ENCODE measurements around the gene CSPG4.
A peak's percentile ranks its signal among the peaks of the same experiment; 100 is the strongest.
"Not testable (repeated sequence)": the region's sequence is repeated elsewhere in the genome, so short reads cannot be mapped to it uniquely, and the experiment has no call there.

Gene CSPG4

GRCh38 chr15:75723171-75723846 lies 10.7 kb upstream of the CSPG4 start:
- no peak for TF ChIP-seq CTCF (IDR thresholded peaks at IDR 0.05; ENCODE audit: insufficient read depth, low read depth, low read length, missing control alignments)
- no peak overlapping the region for H3K4me3 ChIP-seq (ENCODE audit: low read length)
- DNase-seq (ENCODE audit: low read depth), result peak; percentile 58

GRCh38 chr15:75721923-75722870 lies 9.5 kb upstream of the CSPG4 start:
- no peak for TF ChIP-seq CTCF (IDR thresholded peaks at IDR 0.05; ENCODE audit: insufficient read depth, low read depth, low read length, missing control alignments)
- no peak for DNase-seq (ENCODE audit: low read depth)
- H3K4me3 ChIP-seq (ENCODE audit: low read length), result no peak overlapping the region

- H3K4me3 ChIP-seq (ENCODE audit: low read length), result no peak overlapping the region
- no peak for TF ChIP-seq CTCF (IDR thresholded peaks at IDR 0.05; ENCODE audit: insufficient read depth, low read depth, low read length, missing control alignments)
- no peak for DNase-seq (ENCODE audit: low read depth)
Measured at GRCh38 chr15:75721480-75721922, 8.9 kb upstream of the CSPG4 start.

- peak; percentile 90 for DNase-seq (ENCODE audit: low read depth)
Measured at GRCh38 chr15:75720787-75721479, 8.3 kb upstream of the CSPG4 start.

GRCh38 chr15:75720297-75720696 lies 7.6 kb upstream of the CSPG4 start:
- DNase-seq (ENCODE audit: low read depth), result peak; percentile 32
- H3K4me3 ChIP-seq (ENCODE audit: low read length), result no peak overlapping the region
- no peak for TF ChIP-seq CTCF (IDR thresholded peaks at IDR 0.05; ENCODE audit: insufficient read depth, low read depth, low read length, missing control alignments)

More at GRCh38 chr15:75720787-75721479, 8.3 kb upstream of the CSPG4 start:
- H3K4me3 ChIP-seq (ENCODE audit: low read length), result no peak overlapping the region
- TF ChIP-seq CTCF (IDR thresholded peaks at IDR 0.05; ENCODE audit: insufficient read depth, low read depth, low read length, missing control alignments), result peak; percentile 72

- no peak for TF ChIP-seq CTCF (IDR thresholded peaks at IDR 0.05; ENCODE audit: insufficient read depth, low read depth, low read length, missing control alignments)
- no peak overlapping the region for H3K4me3 ChIP-seq (ENCODE audit: low read length)
- peak; percentile 65 for DNase-seq (ENCODE audit: low read depth)
Measured at GRCh38 chr15:75718328-75718727, 5.7 kb upstream of the CSPG4 start.

- H3K4me3 ChIP-seq (ENCODE audit: low read length); DNase-seq (ENCODE audit: low read depth): not testable (repeated sequence)
Measured at GRCh38 chr15:75717001-75717400, 4.4 kb upstream of the CSPG4 start.

GRCh38 chr15:75716249-75716950 lies 3.8 kb upstream of the CSPG4 start:
- not testable (repeated sequence) for H3K4me3 ChIP-seq (ENCODE audit: low read length); DNase-seq (ENCODE audit: low read depth)

GRCh38 chr15:75715312-75715832 lies 2.7 kb upstream of the CSPG4 start:
- not testable (repeated sequence) for DNase-seq (ENCODE audit: low read depth); H3K4me3 ChIP-seq (ENCODE audit: low read length)
